ACC112 (cell line): ENCODE measurements around the gene CAPN10.

ENCODE experiments used
- H2AFZ ChIP-seq: fragments of 200-600 bp; sonication (generic); one replicate; pipeline ENCODE4 v1.6.0; 2017; ENCODE audit warnings: antibody characterized with exemption, low read length; ENCODE audit not compliant: unreplicated experiment
- H3K27ac ChIP-seq: fragments of 200-600 bp; sonication (generic); 2 replicates; pipeline ENCODE4 v1.5.1; 2014; ENCODE audit warnings: low read depth, mild to moderate bottlenecking, antibody characterized with exemption, low read length, moderate library complexity
- H3K27me3 ChIP-seq: fragments of 200-600 bp; sonication (generic); 2 replicates; pipeline ENCODE4 v1.6.1; 2014; ENCODE audit warnings: mild to moderate bottlenecking, antibody characterized with exemption, low read length, moderate library complexity, mixed read lengths; ENCODE audit not compliant: insufficient read depth
- H3K36me3 ChIP-seq: fragments of 200-600 bp; sonication (generic); 2 replicates; pipeline ENCODE4 v1.6.1; 2016; ENCODE audit warnings: mild to moderate bottlenecking, antibody characterized with exemption, low read length, moderate library complexity, mixed read lengths; ENCODE audit not compliant: insufficient read depth
- H3K4me1 ChIP-seq: fragments of 200-600 bp; sonication (generic); one replicate; pipeline ENCODE4 v1.6.1; 2016; ENCODE audit warnings: low read length, mixed read lengths; ENCODE audit not compliant: insufficient read depth, unreplicated experiment, control insufficient read depth
- H3K4me3 ChIP-seq: fragments of 200-600 bp; sonication (generic); 2 replicates; pipeline ENCODE4 v1.5.1; 2014; ENCODE audit warnings: mild to moderate bottlenecking, low read depth, low read length
- H3K79me2 ChIP-seq: fragments of 200-600 bp; sonication (generic); one replicate; pipeline ENCODE4 v1.6.0; 2016; ENCODE audit warnings: low read length; ENCODE audit not compliant: control insufficient read depth, unreplicated experiment, insufficient read depth

Gene CAPN10

GRCh38 chr2:240563951-240564560 is 22.5 kb upstream of the CAPN10 start:
- H3K27ac ChIP-seq: no peak overlapping the region
- H3K27me3 ChIP-seq: no peaks in the 10 kb centered on the region
- H3K4me1 ChIP-seq: peaks cover 44% of the 10 kb centered on the region

GRCh38 chr2:240564561-240565332 is 21.8 kb upstream of the CAPN10 start:
- H2AFZ ChIP-seq: no peak overlapping the region
- H3K27me3 ChIP-seq: no peaks in the 10 kb centered on the region
- no peak overlapping the region for H3K4me3 ChIP-seq
- peaks cover 43% of the 10 kb centered on the region for H3K4me1 ChIP-seq
- H3K36me3 ChIP-seq: no peaks in the 10 kb centered on the region
- no peak overlapping the region for H3K27ac ChIP-seq
- peaks cover 4% of the 10 kb centered on the region for H3K79me2 ChIP-seq

More at GRCh38 chr2:240563951-240564560, 22.5 kb upstream of the CAPN10 start:
- Histone ChIP-seq H2AFZ (no peak overlapping the region), H3K36me3 (no peaks in the 10 kb centered on the region), H3K79me2 (peaks cover 10% of the 10 kb centered on the region), H3K4me3 (no peak overlapping the region)

GRCh38 chr2:240565333-240566202 is 21.0 kb upstream of the CAPN10 start:
- Histone ChIP-seq H3K4me1 (peaks cover 42% of the 10 kb centered on the region), H3K27ac (peak overlapping the region; percentile 44), H3K27me3 (no peaks in the 10 kb centered on the region), H2AFZ (peak overlapping the region; percentile 78), H3K36me3 (no peaks in the 10 kb centered on the region), H3K79me2 (peaks cover 3% of the 10 kb centered on the region), H3K4me3 (peak overlapping the region; percentile 65)

- no peaks in the 10 kb centered on the region for H3K36me3 ChIP-seq
- peak overlapping the region; percentile 78 for H2AFZ ChIP-seq
- no peaks in the 10 kb centered on the region for H3K27me3 ChIP-seq
- H3K4me3 ChIP-seq: peak overlapping the region; percentile 79
- peak overlapping the region; percentile 44 for H3K27ac ChIP-seq
- H3K4me1 ChIP-seq: peaks cover 42% of the 10 kb centered on the region
- H3K79me2 ChIP-seq: peaks cover 3% of the 10 kb centered on the region
Observed at GRCh38 chr2:240566203-240567136, 20.1 kb upstream of the CAPN10 start.

GRCh38 chr2:240567137-240567871 is 19.2 kb upstream of the CAPN10 start:
- no peak overlapping the region for H2AFZ ChIP-seq
- H3K4me1 ChIP-seq: peaks cover 36% of the 10 kb centered on the region
- H3K27ac ChIP-seq: no peak overlapping the region
- no peaks in the 10 kb centered on the region for H3K27me3 ChIP-seq
- H3K79me2 ChIP-seq: peaks cover 3% of the 10 kb centered on the region
- H3K4me3 ChIP-seq: peak overlapping the region; percentile 79
- no peaks in the 10 kb centered on the region for H3K36me3 ChIP-seq

DNA sequence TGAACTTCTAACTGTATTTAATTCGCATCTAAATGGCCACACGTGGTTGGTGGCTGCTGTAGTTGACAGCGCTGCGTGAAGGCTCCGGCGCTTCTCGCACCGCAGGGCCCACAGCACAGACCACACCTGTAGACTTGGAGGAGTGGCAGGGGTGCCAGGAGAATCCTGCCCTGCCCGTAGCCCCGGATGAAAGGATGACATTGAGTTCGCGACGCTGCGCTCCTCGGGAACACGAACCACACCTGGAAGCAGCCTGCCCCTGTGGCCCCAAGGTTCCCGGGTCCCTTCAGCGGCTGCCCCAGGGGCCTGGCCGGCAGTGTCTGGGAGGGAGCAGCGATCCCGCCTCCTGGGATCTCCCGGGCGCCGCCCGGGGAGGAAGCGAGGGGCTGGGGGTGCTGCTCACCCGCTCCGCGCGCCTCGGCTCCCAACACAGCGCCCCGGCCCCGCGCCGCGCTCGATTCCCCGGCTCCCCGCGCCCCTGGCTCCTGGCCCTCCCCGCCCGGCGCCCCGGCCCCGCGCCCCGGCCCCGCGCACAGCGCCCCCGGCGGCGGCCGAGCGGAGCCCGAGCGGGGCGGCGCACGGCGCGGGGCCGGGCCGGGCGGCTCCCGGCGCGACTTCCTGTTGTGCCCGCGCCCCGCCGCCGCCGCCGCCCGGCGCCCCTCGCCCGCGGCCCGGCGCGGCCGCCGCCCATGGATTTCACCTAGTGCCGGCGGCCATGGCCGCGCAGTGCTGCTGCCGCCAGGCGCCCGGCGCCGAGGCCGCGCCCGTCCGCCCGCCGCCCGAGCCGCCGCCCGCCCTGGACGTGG is 18.5 kb upstream of the CAPN10 start, which contains the start of gene RNPEPL1:
Gene RNPEPL1, plus strand, starts transcription at position 613 of the 806 bp plus-strand sequence. Its CDS starts 103 bp downstream, at position 716.
- H3K4me1 ChIP-seq: peaks cover 29% of the 10 kb centered on the region
- no peaks in the 10 kb centered on the region for H3K36me3 ChIP-seq
- H2AFZ ChIP-seq: peak within 1 kb of the TSS; percentile 27
- no peak within 1 kb of the TSS for H3K27ac ChIP-seq
- H3K79me2 ChIP-seq: no peaks in the 10 kb centered on the region
- no peaks in the 10 kb centered on the region for H3K27me3 ChIP-seq
- H3K4me3 ChIP-seq: peak within 1 kb of the TSS; percentile 79

GRCh38 chr2:240568678-240569522 is 17.6 kb upstream of the CAPN10 start:
- H3K27ac ChIP-seq: no peak overlapping the region
- no peaks in the 10 kb centered on the region for H3K27me3 ChIP-seq
- H3K4me3 ChIP-seq: peak overlapping the region; percentile 78
- H3K36me3 ChIP-seq: no peaks in the 10 kb centered on the region
- H2AFZ ChIP-seq: no peak overlapping the region
- no peaks in the 10 kb centered on the region for H3K79me2 ChIP-seq
- peaks cover 29% of the 10 kb centered on the region for H3K4me1 ChIP-seq

DNA sequence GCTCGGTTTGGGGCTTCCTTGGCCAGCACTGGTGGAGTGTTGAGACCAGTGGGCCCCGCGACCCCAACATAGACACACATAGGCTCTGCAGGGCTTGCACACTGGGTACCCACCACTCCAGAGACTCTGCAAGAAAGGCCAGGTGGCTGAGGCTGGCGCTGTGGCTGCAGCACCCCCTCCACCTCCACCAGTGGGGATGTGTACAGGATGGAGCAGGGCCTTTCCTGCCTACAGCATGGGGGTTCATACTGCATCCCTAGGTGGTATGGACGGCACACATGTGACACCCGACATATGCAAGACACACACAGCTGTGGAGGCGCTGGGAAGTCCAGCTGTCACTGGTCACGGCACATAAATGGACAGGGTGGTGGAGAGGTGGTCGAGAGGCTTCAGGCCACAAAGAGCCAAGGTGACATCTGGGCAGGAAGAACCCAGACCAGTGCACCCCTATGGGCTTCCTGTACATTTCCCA is 17.0 kb upstream of the CAPN10 start:
- Histone ChIP-seq H3K36me3 (no peaks in the 10 kb centered on the region), H3K4me1 (peaks cover 29% of the 10 kb centered on the region), H2AFZ (no peak overlapping the region), H3K27me3 (no peaks in the 10 kb centered on the region), H3K27ac (no peak overlapping the region), H3K79me2 (no peaks in the 10 kb centered on the region), H3K4me3 (peak overlapping the region; percentile 78)
